22Rv1 (cell line): ENCODE results near the gene PLCB1.

Experiments used
- H3K27ac ChIP-seq: fragments of 450-650 bp; 2 replicates; pipeline ENCODE4 v1.5.1; 2017
- ZFX ChIP-seq: fragments of 450-650 bp; IDR thresholded peaks from 2 replicates; pipeline ENCODE4 v1.6.1; 2017; ENCODE audit warnings: antibody characterized with exemption, borderline replicate concordance
- TF ChIP-seq, protein P1 (sequence below): fragments of 450-650 bp; IDR thresholded peaks from 2 replicates; pipeline ENCODE4 v1.5.1; 2017; ENCODE audit warnings: mild to moderate bottlenecking

The PLCB1 gene

DNA sequence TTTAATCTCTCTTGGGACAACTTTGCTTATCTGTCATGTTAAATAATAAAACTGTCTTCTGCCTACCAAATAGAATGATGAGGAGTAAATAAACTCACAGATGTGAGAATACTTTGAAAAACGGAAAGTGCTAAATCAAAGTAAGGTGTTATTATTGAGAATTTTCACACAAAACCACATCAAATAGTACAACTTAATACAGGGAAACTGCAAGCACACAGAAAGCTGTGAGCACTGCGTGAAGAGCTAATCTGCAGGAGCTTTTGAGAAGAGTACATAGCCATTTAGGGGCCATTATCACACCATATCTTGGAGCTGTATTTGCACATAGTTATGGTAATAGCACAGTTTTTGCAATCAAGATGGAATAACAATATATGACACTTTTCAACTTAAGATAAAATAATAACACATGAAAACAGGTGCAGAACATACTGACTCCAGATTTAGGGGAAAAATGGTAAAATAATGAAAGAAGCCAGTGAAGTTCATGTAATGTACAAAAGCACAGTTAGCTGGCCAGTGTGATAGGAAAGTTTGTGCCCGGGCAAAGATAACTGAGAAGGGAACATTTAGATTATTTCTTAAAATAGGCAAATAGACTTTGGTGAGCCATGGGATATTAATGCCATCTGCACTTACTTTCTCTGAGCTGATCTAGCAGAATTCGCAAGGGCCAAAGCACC is 538.3 kb downstream of the PLCB1 start:
- no peak for TF ChIP-seq ZFX
- TF ChIP-seq, protein P1, sequence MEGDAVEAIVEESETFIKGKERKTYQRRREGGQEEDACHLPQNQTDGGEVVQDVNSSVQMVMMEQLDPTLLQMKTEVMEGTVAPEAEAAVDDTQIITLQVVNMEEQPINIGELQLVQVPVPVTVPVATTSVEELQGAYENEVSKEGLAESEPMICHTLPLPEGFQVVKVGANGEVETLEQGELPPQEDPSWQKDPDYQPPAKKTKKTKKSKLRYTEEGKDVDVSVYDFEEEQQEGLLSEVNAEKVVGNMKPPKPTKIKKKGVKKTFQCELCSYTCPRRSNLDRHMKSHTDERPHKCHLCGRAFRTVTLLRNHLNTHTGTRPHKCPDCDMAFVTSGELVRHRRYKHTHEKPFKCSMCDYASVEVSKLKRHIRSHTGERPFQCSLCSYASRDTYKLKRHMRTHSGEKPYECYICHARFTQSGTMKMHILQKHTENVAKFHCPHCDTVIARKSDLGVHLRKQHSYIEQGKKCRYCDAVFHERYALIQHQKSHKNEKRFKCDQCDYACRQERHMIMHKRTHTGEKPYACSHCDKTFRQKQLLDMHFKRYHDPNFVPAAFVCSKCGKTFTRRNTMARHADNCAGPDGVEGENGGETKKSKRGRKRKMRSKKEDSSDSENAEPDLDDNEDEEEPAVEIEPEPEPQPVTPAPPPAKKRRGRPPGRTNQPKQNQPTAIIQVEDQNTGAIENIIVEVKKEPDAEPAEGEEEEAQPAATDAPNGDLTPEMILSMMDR: no peak
- no peak overlapping the region for H3K27ac ChIP-seq

DNA sequence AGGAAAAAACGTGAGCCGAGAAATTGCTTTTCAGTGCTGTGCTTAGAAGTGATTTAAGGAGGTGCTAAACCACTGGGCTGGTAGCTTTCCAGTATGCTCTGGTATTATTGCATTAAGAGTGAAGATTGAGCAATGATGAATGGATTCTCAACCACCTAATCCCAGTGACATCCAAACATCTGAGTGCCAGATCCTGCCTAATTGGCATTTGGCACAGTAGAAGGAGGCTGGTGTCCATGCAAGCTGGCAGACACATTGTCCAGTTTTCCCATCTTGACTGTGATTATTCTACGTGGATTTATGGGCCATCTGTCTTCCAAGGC is 538.8 kb downstream of the PLCB1 start:
- H3K27ac ChIP-seq: no peak overlapping the region

DNA sequence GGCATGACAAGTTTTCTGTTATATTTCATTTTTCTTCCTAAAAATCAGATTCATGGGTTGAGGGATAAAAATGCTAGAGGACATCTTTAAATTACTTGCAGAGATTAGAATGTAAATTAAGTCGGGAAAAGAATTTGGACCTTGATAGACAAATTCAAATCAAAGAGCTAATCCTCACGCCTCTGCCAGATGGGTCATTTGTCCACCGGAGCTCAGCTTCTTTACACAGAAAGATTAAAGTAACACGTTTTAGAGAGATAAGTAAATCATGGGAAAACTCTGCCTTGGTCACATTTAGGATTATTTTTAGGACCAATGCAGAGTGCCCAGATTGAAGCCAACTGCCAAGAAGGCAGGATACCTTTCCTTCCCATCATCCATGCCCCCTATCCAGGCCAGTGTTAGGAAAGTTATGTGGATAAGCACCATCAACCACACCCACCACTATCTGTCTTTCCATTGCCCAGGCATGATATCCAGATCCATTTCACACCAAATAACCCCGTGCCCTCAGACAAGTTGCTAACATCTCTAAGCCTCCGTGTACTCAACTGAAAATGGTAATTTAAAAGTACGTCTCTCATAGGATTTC is 539.4 kb downstream of the PLCB1 start:
- TF ChIP-seq, protein P1: no peak
- TF ChIP-seq ZFX: no peak
- no peak overlapping the region for H3K27ac ChIP-seq

More for the DNA sequence above, 538.8 kb downstream of the PLCB1 start:
- TF ChIP-seq, protein P1: no peak
- TF ChIP-seq ZFX: no peak

DNA sequence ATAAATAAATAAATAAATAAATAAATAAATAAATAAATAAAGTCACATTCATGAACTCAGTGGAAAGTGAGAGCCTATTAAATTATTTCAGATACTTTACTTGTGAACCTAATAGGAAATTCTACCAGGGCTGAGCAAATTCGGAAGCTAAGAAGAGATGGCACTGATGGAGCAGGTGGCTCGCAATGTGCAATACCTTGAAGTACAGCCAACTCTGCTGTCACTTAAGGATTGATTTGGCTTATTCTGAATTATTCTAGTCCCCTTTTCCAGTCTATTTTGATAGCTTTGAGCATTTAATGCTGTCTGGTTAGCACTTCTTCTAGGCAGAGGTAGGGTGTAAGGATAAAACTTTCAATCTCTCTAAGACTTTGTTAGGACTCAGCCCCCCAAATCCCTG is 541.0 kb downstream of the PLCB1 start:
- TF ChIP-seq, protein P1: no peak
- TF ChIP-seq ZFX: no peak
- H3K27ac ChIP-seq: no peak overlapping the region

DNA sequence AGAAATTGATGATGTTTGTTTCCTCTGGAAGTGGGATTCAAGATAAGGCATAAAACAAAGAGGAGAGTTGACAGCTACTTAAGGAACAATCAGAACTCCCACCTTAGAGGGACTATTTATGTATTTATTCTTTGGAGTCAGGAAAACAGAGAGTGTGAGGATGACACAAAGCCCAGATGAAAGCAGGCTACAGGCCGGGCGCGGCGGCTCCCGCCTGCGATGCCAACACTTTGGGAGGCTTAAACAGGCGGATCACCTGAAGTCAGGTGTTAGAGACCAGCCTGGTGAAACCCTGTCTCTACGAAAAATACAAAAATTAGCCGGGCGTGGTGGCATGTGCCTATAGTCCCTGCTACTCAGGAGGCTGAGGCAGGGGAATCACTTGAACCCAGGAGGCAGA is 543.8 kb downstream of the PLCB1 start:
- TF ChIP-seq, protein P1: no peak
- no peak for TF ChIP-seq ZFX
- H3K27ac ChIP-seq: no peak overlapping the region

DNA sequence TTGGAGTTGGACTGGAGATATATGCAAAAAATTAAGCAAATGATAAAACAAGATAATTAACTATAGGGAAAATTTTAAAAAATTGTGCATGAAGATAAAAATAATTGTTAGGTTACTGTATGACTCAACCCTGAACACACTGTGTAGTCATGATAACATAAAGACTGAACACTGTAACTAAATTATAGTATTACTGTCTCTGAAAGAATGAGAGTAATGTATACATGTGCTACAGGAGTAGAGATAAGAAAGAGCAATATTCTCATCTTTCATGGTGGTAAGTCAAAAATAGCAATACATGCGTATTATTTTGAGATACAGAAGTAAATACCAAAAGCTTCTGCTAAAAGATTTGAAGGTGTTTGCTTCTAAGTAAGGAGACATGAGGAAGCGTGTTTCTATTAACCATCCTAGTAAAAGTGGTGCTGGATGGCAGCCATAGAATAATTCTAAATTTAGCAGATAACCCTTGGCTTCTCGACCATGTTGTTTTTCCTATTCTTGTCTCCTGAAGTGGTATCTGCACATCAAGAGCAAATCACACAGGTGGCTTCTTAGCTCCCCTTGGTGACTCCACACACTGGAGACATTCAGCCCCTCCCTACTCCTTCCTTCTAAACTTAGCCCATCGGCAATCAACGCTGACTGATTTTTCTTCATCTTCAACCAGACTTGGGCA is 546.2 kb downstream of the PLCB1 start:
- TF ChIP-seq, protein P1: no peak
- TF ChIP-seq ZFX: no peak
- no peak overlapping the region for H3K27ac ChIP-seq

DNA sequence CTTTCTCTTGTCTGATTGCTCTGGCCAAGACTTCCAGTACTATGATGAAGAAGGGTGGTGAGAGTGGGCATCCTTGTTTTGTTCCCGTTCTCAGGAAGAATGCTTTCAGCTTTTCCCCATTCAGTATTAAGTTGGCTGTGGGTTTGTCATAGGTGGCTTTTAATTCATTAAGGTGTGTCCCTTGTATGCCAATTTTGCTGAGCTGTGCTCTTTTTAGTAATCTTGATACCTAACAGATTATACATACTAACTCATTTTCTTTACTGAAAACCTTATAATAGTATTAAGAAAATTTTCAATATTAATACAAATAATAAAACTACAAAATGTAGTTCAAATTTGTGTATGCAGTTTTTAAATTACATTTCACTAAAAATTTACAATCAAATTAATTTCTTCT is 557.3 kb downstream of the PLCB1 start:
- no peak overlapping the region for H3K27ac ChIP-seq
- no peak for TF ChIP-seq ZFX
- TF ChIP-seq, protein P1: no peak
